A549 (cell line): Measurements from ENCODE around the gene TMPRSS6. TPM values are rescaled to one million over a fixed set of nuclear protein-coding genes. Genes with fewer than 3 reads are reported as not detected.

Experiments used
- ATAC-seq, 2 experiments: fragments of 200-7000 bp in 1 of 2; fragments of >200 bp in 1 of 2; cut with Nextera tagmentation in 1 of 2; cut with Tn5 transposase in 1 of 2; 3 replicates each; pipeline versions ENCODE4 v1.8.0 to v1.9.1; 2018 to 2020; ENCODE audit warnings: mild to moderate bottlenecking in 1 of 2, moderate library complexity in 1 of 2
- CTCF ChIA-PET: fragments of 300-600 bp; sonication (Branson Sonifier 250); formaldehyde crosslinking; extraction: SDS; loops from one replicate; lab custom pipeline; 2021; ENCODE audit warnings: antibody characterized with exemption, inconsistent platforms; lab: Yijun Ruan, JAX
- POLR2A ChIA-PET: fragments of 350-600 bp; formaldehyde crosslinking; extraction: SDS; loops from one replicate; lab custom pipeline; 2021; ENCODE audit warnings: antibody characterized with exemption, inconsistent platforms; lab: Yijun Ruan, JAX
- DNase-seq, 2 experiments: peaks; one replicate each; pipeline versions ENCODE4 v3.0.0 to v3.0.0-alpha.2; 2011 to 2016; ENCODE audit warnings: low read depth in 1 of 2, low spot score in 1 of 2
- FAIRE-seq: peaks from 2 replicates; lab custom pipeline; 2011; peaks lifted over from hg19 to GRCh38; lab: Jason Lieb, UNC
- H3K27ac ChIP-seq, 2 experiments: fragments of >200 bp; sonication (Bioruptor Twin); formaldehyde crosslinking; 3 replicates each; pipeline ENCODE4 v1.5.1; 2016 to 2017
- H3K4me1 ChIP-seq: fragments of >200 bp; sonication (Bioruptor Twin); formaldehyde crosslinking; 3 replicates; pipeline ENCODE4 v1.6.1; 2016
- H3K4me2 ChIP-seq: fragments of >200 bp; sonication (Bioruptor Twin); formaldehyde crosslinking; 3 replicates; pipeline ENCODE4 v1.6.1; 2016
- H3K4me3 ChIP-seq: fragments of >200 bp; sonication (Bioruptor Twin); formaldehyde crosslinking; 3 replicates; pipeline ENCODE4 v1.5.1; 2016
- H3K9me3 ChIP-seq: fragments of >200 bp; sonication (Bioruptor Twin); formaldehyde crosslinking; 3 replicates; pipeline ENCODE4 v1.6.1; 2016
- ATOH8 ChIP-seq: fragments of 250-450 bp; sonication (Bioruptor Pico); IDR thresholded peaks from 2 replicates; pipeline ENCODE4 v1.5.0; 2020; ENCODE audit warnings: low read depth, mild to moderate bottlenecking, moderate library complexity
- BHLHE40 ChIP-seq: IDR thresholded peaks from 2 replicates; pipeline ENCODE4 v1.6.1; 2012; ENCODE audit warnings: low read depth, low read length, inconsistent platforms
- CBX2 ChIP-seq: fragments of 200-600 bp; sonication (generic); IDR thresholded peaks from 2 replicates; pipeline ENCODE4 v1.6.1; 2016; ENCODE audit warnings: low read depth, mild to moderate bottlenecking, borderline replicate concordance
- CEBPB ChIP-seq, 2 experiments: fragments of >200 bp in 1 of 2; sonication (Bioruptor Twin) in 1 of 2; formaldehyde crosslinking in 1 of 2; IDR thresholded peaks; 2 replicates each; pipeline ENCODE4 v1.6.1; 2012 to 2016
- CHD2 ChIP-seq: fragments of 150-350 bp; IDR thresholded peaks from 2 replicates; pipeline ENCODE4 v1.6.1; 2014; ENCODE audit warnings: low read length; ENCODE audit not compliant: partially characterized antibody
- ESRRA ChIP-seq: fragments of 150-350 bp; IDR thresholded peaks from 2 replicates; pipeline ENCODE4 v1.6.1; 2014; ENCODE audit warnings: mild to moderate bottlenecking, low read length, borderline replicate concordance
- JUNB ChIP-seq: fragments of >200 bp; sonication (Bioruptor Twin); formaldehyde crosslinking; IDR thresholded peaks from 2 replicates; pipeline ENCODE4 v1.6.1; 2016
- MAFK ChIP-seq: fragments of 450-650 bp; IDR thresholded peaks from 2 replicates; pipeline ENCODE4 v1.6.1; 2014; ENCODE audit not compliant: partially characterized antibody
- MAX ChIP-seq: IDR thresholded peaks from 2 replicates; pipeline ENCODE4 v1.6.1; 2012
- MAZ ChIP-seq: fragments of 150-350 bp; IDR thresholded peaks from 2 replicates; pipeline ENCODE4 v1.6.1; 2014; ENCODE audit warnings: antibody characterized with exemption, low read depth, low read length, borderline replicate concordance
- NPAS2 ChIP-seq: fragments of 250-450 bp; sonication (Bioruptor Pico); IDR thresholded peaks from 2 replicates; pipeline ENCODE4 v1.8.0; 2022; ENCODE audit warnings: mild to moderate bottlenecking, moderate library complexity, borderline replicate concordance
- NR3C1 ChIP-seq: fragments of >200 bp; sonication (Bioruptor Twin); formaldehyde crosslinking; IDR thresholded peaks from 3 replicates; pipeline ENCODE4 v1.6.1; 2017
- POLR2A ChIP-seq: IDR thresholded peaks from 2 replicates; pipeline ENCODE4 v1.6.1; 2012; ENCODE audit warnings: mild to moderate bottlenecking, low read length
- RFX5 ChIP-seq: fragments of 450-650 bp; IDR thresholded peaks from 2 replicates; pipeline ENCODE4 v1.7.1; 2014; ENCODE audit warnings: antibody characterized with exemption, mild to moderate bottlenecking, moderate library complexity
- RNF2 ChIP-seq: fragments of 200-600 bp; sonication (generic); IDR thresholded peaks from 2 replicates; pipeline ENCODE4 v1.6.1; 2016; ENCODE audit warnings: low read depth, mild to moderate bottlenecking, antibody characterized with exemption, moderate library complexity, borderline replicate concordance
- TP53 ChIP-seq: fragments of 250-450 bp; sonication (Bioruptor Pico); IDR thresholded peaks from 2 replicates; pipeline ENCODE4 v1.5.0; 2021; ENCODE audit warnings: mild to moderate bottlenecking, moderate library complexity
- USF2 ChIP-seq: fragments of 450-650 bp; IDR thresholded peaks from 2 replicates; pipeline ENCODE4 v1.6.1; 2014; ENCODE audit warnings: antibody characterized with exemption
- ZNF302 ChIP-seq: fragments of 250-450 bp; sonication (Bioruptor Pico); IDR thresholded peaks from 2 replicates; pipeline ENCODE4 v1.9.0; 2021; ENCODE audit warnings: inconsistent platforms, mild to moderate bottlenecking, moderate library complexity
- WGBS: methylation state at CpG from one replicate; pipeline ENCODE4 v1.1.6; 2017; ENCODE audit errors: missing lambda C conversion rate; 5-methylcytosine and 5-hydroxymethylcytosine counted together
- polyA plus RNA-seq, 4 experiments: library from polyadenylated mRNA; depleted of rRNA in 3 of 4; stranded (reverse); fragments of >200 nt; fragmentation: RNase III in 1 of 4; extraction: RNeasy Plus Mini Kit Qiagen cat#74134 plus additional on column Dnase treatment in 1 of 4; gene quantifications; 2 replicates in 3 of 4; 3 replicates in 1 of 4; pipeline ENCODE4 v1.2.3, GENCODE V29; 2011 to 2017

Gene TMPRSS6
- polyA plus RNA-seq, 2 of the 4 experiments (the other 2 are of a cell fraction): not detected

GRCh38 chr22:37112084-37112728 lies 2.7 kb upstream of the TMPRSS6 start:
- no peak for ATAC-seq

GRCh38 chr22:37111156-37111717 lies 1.7 kb upstream of the TMPRSS6 start:
- 87% methylated on average over 13 of the region's 13 CpGs for WGBS
- Histone ChIP-seq H3K9me3 (no peaks in the 10 kb centered on the region), H3K4me3 (no peak overlapping the region), H3K4me1 (no peaks in the 10 kb centered on the region), H3K27ac (no peak overlapping the region), H3K4me2 (no peak overlapping the region)
- ATAC-seq (no peak), FAIRE-seq (no peak), DNase-seq (no peak)
- ChIA-PET CTCF (no interaction called here), POLR2A (no interaction called here)
- TF ChIP-seq BHLHE40 (no peak), TP53 (CRISPR knock-in tag) (no peak), POLR2A (no peak)

More at GRCh38 chr22:37112084-37112728, 2.7 kb upstream of the TMPRSS6 start:
- DNase-seq (no peak), FAIRE-seq (no peak)
- CTCF ChIA-PET: no interaction called here
- Histone ChIP-seq H3K4me1 (no peaks in the 10 kb centered on the region), H3K4me2 (no peak overlapping the region), H3K9me3 (no peaks in the 10 kb centered on the region), H3K27ac (no peak overlapping the region), H3K4me3 (no peak overlapping the region)
- POLR2A ChIA-PET: no interaction called here
- 72% methylated on average over 5 of the region's 12 CpGs for WGBS
- 0 out of 4 replicates have a peak, but pooled peaks of 1 of the 2 experiments have one; percentile 7 for TF ChIP-seq CEBPB (IDR thresholded peaks at IDR 0.05)
- TF ChIP-seq TP53 (CRISPR knock-in tag): no peak

GRCh38 chr22:37107816-37108621 lies 1.5 kb downstream of the TMPRSS6 start:
- DNase-seq (no peak), ATAC-seq (no peak), FAIRE-seq (no peak)
- Histone ChIP-seq H3K4me1 (no peaks in the 10 kb centered on the region), H3K9me3 (no peaks in the 10 kb centered on the region), H3K4me3 (no peak overlapping the region), H3K4me2 (no peak overlapping the region), H3K27ac (no peak overlapping the region)
- TF ChIP-seq ZNF302: no peak
- TF ChIP-seq ESRRA: no peak
- TF ChIP-seq JUNB: no peak
- no peak for TF ChIP-seq MAFK
- TF ChIP-seq POLR2A: no peak
- TF ChIP-seq CHD2: no peak
- TF ChIP-seq MAZ: no peak
- TF ChIP-seq USF2: no peak
- TF ChIP-seq ATOH8: no peak
- TF ChIP-seq RFX5: no peak
- TF ChIP-seq NPAS2 (CRISPR knock-in tag): no peak
- no peak for TF ChIP-seq NR3C1
- TF ChIP-seq TP53 (CRISPR knock-in tag): no peak
- TF ChIP-seq RNF2: no peak
- no peak for TF ChIP-seq MAX
- no peak for TF ChIP-seq CBX2
- WGBS: 76% methylated on average over 12 of the region's 18 CpGs
- ChIA-PET CTCF (interaction anchor here (0.6 kb wide), 1 partner anchor 9 kb away, joined by 3 read pairs; no protein-coding TSS in a partner anchor), POLR2A (no interaction called here)
